Suppressor macrophage (primary cell): ENCODE results near the gene CHL1.
A peak's percentile ranks its signal among the peaks of the same experiment; 100 is the strongest.

Experiments used
- DNase-seq, 4 experiments: peaks; one replicate each; pipeline ENCODE4 v3.0.0-alpha.2; 2020 to 2022

Gene CHL1

GRCh38 chr3:409011-409410 is 212.4 kb downstream of the CHL1 start:
- DNase-seq, result no peak

- DNase-seq, result no peak
These were observed 214.7 kb downstream of the CHL1 start for GRCh38 chr3:411226-411625.

- peak in 2 of 4 experiments; percentile 14 to 25 for DNase-seq
These were observed 217.5 kb downstream of the CHL1 start for GRCh38 chr3:414063-414462.

- no peak for DNase-seq
These were observed 221.8 kb downstream of the CHL1 start for GRCh38 chr3:418239-418929.

GRCh38 chr3:420584-420983 is 224.0 kb downstream of the CHL1 start:
- no peak for DNase-seq

- no peak for DNase-seq
These were observed 228.5 kb downstream of the CHL1 start for GRCh38 chr3:425079-425478.

GRCh38 chr3:426072-426471 is 229.5 kb downstream of the CHL1 start:
- no peak for DNase-seq

GRCh38 chr3:427128-427527 is 230.6 kb downstream of the CHL1 start:
- DNase-seq, result no peak

- DNase-seq, result no peak
These were observed 233.6 kb downstream of the CHL1 start for GRCh38 chr3:430186-430585.

GRCh38 chr3:435161-435560 is 238.6 kb downstream of the CHL1 start:
- DNase-seq, result no peak

- DNase-seq, result no peak
These were observed 239.5 kb downstream of the CHL1 start for GRCh38 chr3:436053-436452.

- DNase-seq, result no peak
These were observed 244.3 kb downstream of the CHL1 start for GRCh38 chr3:440826-441225.

- no peak for DNase-seq
These were observed 249.4 kb downstream of the CHL1 start for GRCh38 chr3:445960-446359.

GRCh38 chr3:447671-448070 is 251.1 kb downstream of the CHL1 start:
- no peak for DNase-seq

- no peak for DNase-seq
These were observed 253.1 kb downstream of the CHL1 start for GRCh38 chr3:449711-450110.

GRCh38 chr3:452221-452620 is 255.7 kb downstream of the CHL1 start:
- no peak for DNase-seq

- no peak for DNase-seq
These were observed 256.5 kb downstream of the CHL1 start for GRCh38 chr3:453106-453505.

GRCh38 chr3:454986-455385 is 258.4 kb downstream of the CHL1 start:
- no peak for DNase-seq

GRCh38 chr3:458124-458523 is 261.6 kb downstream of the CHL1 start:
- DNase-seq, result no peak

GRCh38 chr3:458653-459310 is 262.2 kb downstream of the CHL1 start:
- no peak for DNase-seq
